ENCODE results near the gene VSIG10L2. TPM values are rescaled to one million over a fixed set of nuclear protein-coding genes. Genes with fewer than 3 reads are reported as not detected.

Gene VSIG10L2
- total RNA-seq, 1 experiment from 2014 or later = not detected

DNA sequence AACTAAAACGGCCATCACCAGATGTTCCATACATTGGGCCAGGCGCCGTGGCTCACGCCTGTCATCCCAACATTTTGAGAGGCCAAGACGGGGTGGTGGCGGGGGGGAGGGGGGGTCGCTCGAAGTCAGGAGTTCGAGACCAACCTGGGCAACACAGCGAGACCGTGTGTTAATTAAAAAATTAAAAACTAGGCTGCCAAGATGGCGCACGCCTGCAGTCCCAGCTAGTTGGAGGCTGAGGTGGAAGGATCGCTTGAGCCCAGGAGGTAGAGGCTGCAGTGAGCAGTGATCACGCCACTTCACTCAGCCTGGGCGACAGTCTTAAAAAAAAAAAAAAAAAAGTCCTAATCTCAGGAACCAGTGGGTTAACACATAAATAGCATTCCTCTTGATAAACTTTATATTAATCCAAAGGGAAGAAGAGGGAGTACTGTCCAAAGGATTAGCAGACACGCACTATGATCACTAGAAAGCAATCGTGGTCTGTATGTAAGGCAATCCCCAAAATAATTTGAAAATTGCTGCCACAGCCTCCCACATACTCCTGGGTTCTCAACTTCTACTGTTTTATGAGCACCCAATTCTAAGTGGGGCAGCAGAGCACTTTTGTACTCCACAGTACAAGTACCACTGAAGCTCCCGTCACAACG is 43.4 kb upstream of the VSIG10L2 start:
- Histone ChIP-seq H3K4ac (ENCODE audit: low read depth, low read length) (no peak overlapping the region), H3K27me3 (ENCODE audit: insufficient read depth, low read length) (peaks cover 9% of the 10 kb centered on the region; the same call in 1 of the 2 replicates), H4K91ac (ENCODE audit: insufficient read length, low read depth, low read length) (no peak overlapping the region), H4K8ac (replicated peaks; ENCODE audit: insufficient read length, low read depth, low read length) (no peak overlapping the region), H3K4me1 (ENCODE audit: insufficient read depth, low read length) (no peaks in the 10 kb centered on the region; the same call in none of the 2 replicates), H3K9me3 (ENCODE audit: control insufficient read depth, low read depth, low read length) (no peaks in the 10 kb centered on the region), H3T11ph (ENCODE audit: low read length) (no peak overlapping the region), H3K23me2 (ENCODE audit: insufficient read length, low read depth, low read length, poor library complexity, severe bottlenecking) (peaks cover 11% of the 10 kb centered on the region), H3K9ac (ENCODE audit: extremely low read depth, insufficient read length, low read length) (peak overlapping the region; percentile 58), H2BK12ac (ENCODE audit: insufficient read length, low read depth, low read length) (no peak overlapping the region), H2AFZ (ENCODE audit: low read length) (no peak overlapping the region), H3K56ac (ENCODE audit: insufficient read length, low read depth, low read length) (no peak overlapping the region), H3K18ac (ENCODE audit: insufficient read length, low read depth, low read length) (no peak overlapping the region), H3K14ac (ENCODE audit: insufficient read depth, low read length) (no peak overlapping the region), H4K5ac (ENCODE audit: insufficient read length, low read depth, low read length) (no peak overlapping the region), H4K20me1 (ENCODE audit: control insufficient read depth, insufficient read depth, insufficient read length) (no peaks in the 10 kb centered on the region), H3K4me2 (ENCODE audit: insufficient read depth, insufficient read length, low read length) (peak overlapping the region; percentile 79), H2BK5ac (ENCODE audit: insufficient read length, low read length) (no peak overlapping the region), H2AK5ac (ENCODE audit: insufficient read length, low read length) (no peak overlapping the region), H3K79me1 (ENCODE audit: insufficient read depth, low read depth, low read length, poor library complexity, severe bottlenecking) (no peaks in the 10 kb centered on the region), H2BK120ac (ENCODE audit: low read depth, low read length, poor library complexity, severe bottlenecking) (no peak overlapping the region), H3K23ac (ENCODE audit: insufficient read length, low read depth, low read length) (no peak overlapping the region), H2BK20ac (ENCODE audit: low read depth, low read length, poor library complexity, severe bottlenecking) (no peak overlapping the region), H3K27ac (ENCODE audit: insufficient read length, low read depth, low read length) (no peak overlapping the region), H2BK15ac (ENCODE audit: low read depth, low read length) (no peak overlapping the region), H3K79me2 (ENCODE audit: insufficient read depth, low read length) (peaks cover 2% of the 10 kb centered on the region; the same call in 1 of the 2 replicates)
- Mint-ChIP-seq H3K4me3 (peak overlapping the region; percentile 91 to 97), H3K4me1 (peaks cover 10 to 16% of the 10 kb centered on the region in 2 experiments), H3K9me3 (peaks cover 0 to 6% of the 10 kb centered on the region in 2 experiments; a peak in 1 of 5 replicates), H3K36me3 (ENCODE audit: insufficient read depth in 1 of 3, low read depth in 3 of 3) (peaks cover 12 to 32% (median 22%) of the 10 kb centered on the region in 3 experiments), H3K27ac (peak overlapping the region in 2 of 3 experiments; percentile 71 to 88; a peak in 2 of 7 replicates), H3K27me3 (ENCODE audit: low read depth) (peaks cover 33% of the 10 kb centered on the region)
- WGBS (ENCODE audit: extremely low coverage, insufficient read length, low lambda C conversion rate) = no CpG with 5 or more reads among the region's 20 CpGs
- no peak for TF ChIP-seq CTCF (conservative IDR thresholded peaks at IDR 0.05)
- DNase-seq = no peak

All from H9 (cell line).